ENCODE data around the gene PCGF1.

The PCGF1 gene

GRCh38 chr2:74536166-74536950, 28.9 kb upstream of the PCGF1 start:
- H3K27me3 ChIP-seq (ENCODE audit: insufficient read depth, low read length) = no peaks in the 10 kb centered on the region
- no peak overlapping the region for H3K4me2 ChIP-seq (ENCODE audit: low read length)
- peaks cover 11% of the 10 kb centered on the region for H3K4me1 ChIP-seq (ENCODE audit: insufficient read depth, low read length, severe bottlenecking)
- no peak overlapping the region for H2AFZ ChIP-seq (ENCODE audit: low read length)
- TF ChIP-seq CTCF (IDR thresholded peaks at IDR 0.05; ENCODE audit: low read length) = peak; percentile 14; the same call in 1 of the 2 replicates
- TF ChIP-seq EZH2 (IDR thresholded peaks at IDR 0.05; ENCODE audit: borderline replicate concordance, low read length) = no peak
- no peaks in the 10 kb centered on the region for H3K79me2 ChIP-seq (ENCODE audit: insufficient read depth, low read length)
- no peaks in the 10 kb centered on the region for H4K20me1 ChIP-seq (ENCODE audit: insufficient read depth, low read length)
- no peak overlapping the region for H3K4me3 ChIP-seq (ENCODE audit: low read depth, low read length, poor library complexity, severe bottlenecking)
- H3K27ac ChIP-seq (ENCODE audit: low read depth, low read length, poor library complexity, severe bottlenecking) = no peak overlapping the region
- H3K9ac ChIP-seq (ENCODE audit: low read length) = no peak overlapping the region
- H3F3A ChIP-seq (ENCODE audit: insufficient read depth, low read length) = no peaks in the 10 kb centered on the region
- no peaks in the 10 kb centered on the region for H3K9me2 ChIP-seq (ENCODE audit: low read depth, low read length)
- peaks cover 20% of the 10 kb centered on the region for H3K36me3 ChIP-seq (ENCODE audit: insufficient read depth, low read length)
- H3K9me3 ChIP-seq (ENCODE audit: low read length) = no peaks in the 10 kb centered on the region

- Histone ChIP-seq H2AFZ (ENCODE audit: low read length) (no peak overlapping the region), H3K4me2 (ENCODE audit: low read length) (no peak overlapping the region), H3K36me3 (ENCODE audit: insufficient read depth, low read length) (peaks cover 22% of the 10 kb centered on the region), H3K9me3 (ENCODE audit: low read length) (no peaks in the 10 kb centered on the region), H3K4me1 (ENCODE audit: insufficient read depth, low read length, severe bottlenecking) (peaks cover 20% of the 10 kb centered on the region), H3K4me3 (ENCODE audit: low read depth, low read length, poor library complexity, severe bottlenecking) (no peak overlapping the region), H3K79me2 (ENCODE audit: insufficient read depth, low read length) (no peaks in the 10 kb centered on the region), H3K9me2 (ENCODE audit: low read depth, low read length) (no peaks in the 10 kb centered on the region), H3K27me3 (ENCODE audit: insufficient read depth, low read length) (no peaks in the 10 kb centered on the region), H4K20me1 (ENCODE audit: insufficient read depth, low read length) (no peaks in the 10 kb centered on the region), H3K9ac (ENCODE audit: low read length) (no peak overlapping the region), H3F3A (ENCODE audit: insufficient read depth, low read length) (no peaks in the 10 kb centered on the region), H3K27ac (ENCODE audit: low read depth, low read length, poor library complexity, severe bottlenecking) (no peak overlapping the region)
- TF ChIP-seq CTCF (IDR thresholded peaks at IDR 0.05; ENCODE audit: low read length) = no peak
- TF ChIP-seq EZH2 (IDR thresholded peaks at IDR 0.05; ENCODE audit: borderline replicate concordance, low read length) = no peak
These were observed 28.0 kb upstream of the PCGF1 start for GRCh38 chr2:74535440-74535965.

GRCh38 chr2:74534411-74534810, 26.9 kb upstream of the PCGF1 start:
- Histone ChIP-seq H2AFZ (ENCODE audit: low read length) (no peak overlapping the region), H3K4me1 (ENCODE audit: insufficient read depth, low read length, severe bottlenecking) (peaks cover 20% of the 10 kb centered on the region), H3K4me3 (ENCODE audit: low read depth, low read length, poor library complexity, severe bottlenecking) (no peak overlapping the region), H3K27me3 (ENCODE audit: insufficient read depth, low read length) (no peaks in the 10 kb centered on the region), H3K4me2 (ENCODE audit: low read length) (no peak overlapping the region), H3K36me3 (ENCODE audit: insufficient read depth, low read length) (peaks cover 22% of the 10 kb centered on the region), H3K9me3 (ENCODE audit: low read length) (no peaks in the 10 kb centered on the region), H3F3A (ENCODE audit: insufficient read depth, low read length) (no peaks in the 10 kb centered on the region), H3K9ac (ENCODE audit: low read length) (no peak overlapping the region), H3K27ac (ENCODE audit: low read depth, low read length, poor library complexity, severe bottlenecking) (no peak overlapping the region), H4K20me1 (ENCODE audit: insufficient read depth, low read length) (no peaks in the 10 kb centered on the region), H3K9me2 (ENCODE audit: low read depth, low read length) (no peaks in the 10 kb centered on the region), H3K79me2 (ENCODE audit: insufficient read depth, low read length) (no peaks in the 10 kb centered on the region)
- TF ChIP-seq EZH2 (IDR thresholded peaks at IDR 0.05; ENCODE audit: borderline replicate concordance, low read length) (no peak), CTCF (IDR thresholded peaks at IDR 0.05; ENCODE audit: low read length) (no peak)
